ENCODE measurements around the gene SLC8B1. TPM values are rescaled to one million over a fixed set of nuclear protein-coding genes. Genes with fewer than 3 reads are reported as not detected.

SLC8B1 gene
- polyA plus RNA-seq, 2 of the 4 experiments (the other 2 are of a cell fraction): 11.0 to 11.3 TPM

- ATAC-seq (no peak), FAIRE-seq (no peak), DNase-seq (ENCODE audit: low read depth in 1 of 2, low spot score in 1 of 2) (no peak)
- Histone ChIP-seq H3K9me3 (no peaks in the 10 kb centered on the region), H3K4me3 (no peak overlapping the region), H3K4me2 (no peak overlapping the region), H3K4me1 (no peaks in the 10 kb centered on the region), H3K27ac (no peak overlapping the region)
- ChIA-PET POLR2A (no interaction called here), CTCF (interaction anchor here (1.5 kb wide), 1 partner anchor 56 kb away, joined by 7 read pairs; no protein-coding TSS in a partner anchor)
- TF ChIP-seq HOXB13 (CRISPR knock-in tag; IDR thresholded peaks at IDR 0.05; ENCODE audit: low read depth): no peak
- TF ChIP-seq GATA3 (IDR thresholded peaks at IDR 0.05; ENCODE audit: borderline replicate concordance): no peak
- no peak for TF ChIP-seq RNF2 (IDR thresholded peaks at IDR 0.05; ENCODE audit: borderline replicate concordance, low read depth)
- no peak for TF ChIP-seq NFE2L2 (conservative IDR thresholded peaks at IDR 0.05; ENCODE audit: low read length)
- TF ChIP-seq EHF (CRISPR knock-in tag; IDR thresholded peaks at IDR 0.05): no peak
- no peak for TF ChIP-seq KDM5A (IDR thresholded peaks at IDR 0.05)
- no peak for TF ChIP-seq E2F6 (IDR thresholded peaks at IDR 0.05; ENCODE audit: borderline replicate concordance, low read depth)
- no peak for TF ChIP-seq SREBF2 (IDR thresholded peaks at IDR 0.05)
- TF ChIP-seq FOSB (CRISPR knock-in tag; IDR thresholded peaks at IDR 0.05): no peak
- WGBS (ENCODE audit: missing lambda C conversion rate): 73% methylated on average over 6 of the region's 6 CpGs
These were observed 34.6 kb upstream of the SLC8B1 start for GRCh38 chr12:113369391-113369985.

GRCh38 chr12:113368331-113368730, 33.4 kb upstream of the SLC8B1 start:
- Histone ChIP-seq H3K27ac (no peak overlapping the region), H3K9me3 (no peaks in the 10 kb centered on the region), H3K4me1 (no peaks in the 10 kb centered on the region), H3K4me3 (no peak overlapping the region), H3K4me2 (no peak overlapping the region)
- CTCF ChIA-PET: interaction anchor here (1.5 kb wide), 1 partner anchor 57 kb away, joined by 7 read pairs; no protein-coding TSS in a partner anchor
- POLR2A ChIA-PET: no interaction called here
- TF ChIP-seq EHMT2 (IDR thresholded peaks at IDR 0.05; ENCODE audit: low read depth): no peak
- TF ChIP-seq ESRRA (IDR thresholded peaks at IDR 0.05; ENCODE audit: borderline replicate concordance, low read length): no peak
- TF ChIP-seq RCOR1 (IDR thresholded peaks at IDR 0.05; ENCODE audit: low read depth, low read length): no peak
- TF ChIP-seq PBX3 (IDR thresholded peaks at IDR 0.05): no peak
- no peak for TF ChIP-seq CTCF (IDR thresholded peaks at IDR 0.05)
- TF ChIP-seq USF2 (IDR thresholded peaks at IDR 0.05): peak; percentile 63
- no peak for TF ChIP-seq RFX5 (IDR thresholded peaks at IDR 0.05)
- FAIRE-seq (no peak), DNase-seq (ENCODE audit: low read depth in 1 of 2, low spot score in 1 of 2) (no peak), ATAC-seq (peak in 1 of 2 experiments; percentile 54; a peak in 3 of 6 replicates)
- 88% methylated on average over 4 of the region's 4 CpGs for WGBS (ENCODE audit: missing lambda C conversion rate)

GRCh38 chr12:113366827-113367226, 31.9 kb upstream of the SLC8B1 start:
- Histone ChIP-seq H3K4me2 (no peak overlapping the region), H3K4me1 (no peaks in the 10 kb centered on the region), H3K27ac (no peak overlapping the region), H3K4me3 (no peak overlapping the region), H3K9me3 (no peaks in the 10 kb centered on the region)
- ChIA-PET CTCF (interaction anchor here (0.6 to 1.0 kb wide), 3 partner anchors 55 to 1715 kb away, joined by 3 read pairs; no protein-coding TSS in a partner anchor), POLR2A (no interaction called here)
- FAIRE-seq (no peak), DNase-seq (ENCODE audit: low read depth in 1 of 2, low spot score in 1 of 2) (no peak), ATAC-seq (no peak)
- 83% methylated on average over 4 of the region's 4 CpGs for WGBS (ENCODE audit: missing lambda C conversion rate)
- no peak for TF ChIP-seq HDAC2 (IDR thresholded peaks at IDR 0.05)
- no peak for TF ChIP-seq E2F6 (IDR thresholded peaks at IDR 0.05; ENCODE audit: borderline replicate concordance, low read depth)
- TF ChIP-seq ELK1 (IDR thresholded peaks at IDR 0.05; ENCODE audit: low read depth, low read length): no peak
- no peak for TF ChIP-seq KDM5A (IDR thresholded peaks at IDR 0.05)
- no peak for TF ChIP-seq REST (IDR thresholded peaks at IDR 0.05)
- no peak for TF ChIP-seq FOSB (CRISPR knock-in tag; IDR thresholded peaks at IDR 0.05)
- no peak for TF ChIP-seq PBX3 (IDR thresholded peaks at IDR 0.05)
- TF ChIP-seq MYC (IDR thresholded peaks at IDR 0.05; ENCODE audit: borderline replicate concordance, low read length): no peak
